DND-41 (cell line): ENCODE data around the gene TBCA.

Experiments used
- EZH2 ChIP-seq: IDR thresholded peaks from 3 replicates; pipeline ENCODE4 v1.6.1; 2012; ENCODE audit warnings: borderline replicate concordance, low read depth, mild to moderate bottlenecking, moderate library complexity, low read length, inconsistent platforms; ENCODE audit not compliant: severe bottlenecking
- TF ChIP-seq, protein P1 (sequence below): IDR thresholded peaks from 2 replicates; pipeline ENCODE4 v1.5.1; 2012; ENCODE audit warnings: borderline replicate concordance, low read length, moderate library complexity, mild to moderate bottlenecking; ENCODE audit not compliant: poor library complexity, severe bottlenecking; ENCODE audit errors: extremely low read depth

DNA sequence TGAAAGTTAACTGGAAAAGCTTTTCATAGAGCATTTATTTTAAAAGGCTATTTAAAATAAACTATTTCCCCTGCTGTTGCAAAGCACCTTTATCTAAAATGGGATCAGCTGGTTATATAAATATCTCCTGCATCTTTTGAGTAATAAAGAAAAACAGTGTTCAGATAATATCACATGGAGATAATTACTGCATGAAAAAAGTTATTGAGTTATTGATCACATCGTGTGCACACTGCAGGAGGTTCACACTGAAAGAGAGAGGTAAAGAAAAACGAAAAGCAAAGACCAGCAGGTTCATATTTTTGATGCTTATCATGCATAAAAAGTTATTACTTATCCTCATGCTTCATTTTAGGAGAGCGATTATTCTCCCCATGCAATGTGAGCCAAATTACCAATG, 82.2 kb downstream of the TBCA start:
- TF ChIP-seq, protein P1, sequence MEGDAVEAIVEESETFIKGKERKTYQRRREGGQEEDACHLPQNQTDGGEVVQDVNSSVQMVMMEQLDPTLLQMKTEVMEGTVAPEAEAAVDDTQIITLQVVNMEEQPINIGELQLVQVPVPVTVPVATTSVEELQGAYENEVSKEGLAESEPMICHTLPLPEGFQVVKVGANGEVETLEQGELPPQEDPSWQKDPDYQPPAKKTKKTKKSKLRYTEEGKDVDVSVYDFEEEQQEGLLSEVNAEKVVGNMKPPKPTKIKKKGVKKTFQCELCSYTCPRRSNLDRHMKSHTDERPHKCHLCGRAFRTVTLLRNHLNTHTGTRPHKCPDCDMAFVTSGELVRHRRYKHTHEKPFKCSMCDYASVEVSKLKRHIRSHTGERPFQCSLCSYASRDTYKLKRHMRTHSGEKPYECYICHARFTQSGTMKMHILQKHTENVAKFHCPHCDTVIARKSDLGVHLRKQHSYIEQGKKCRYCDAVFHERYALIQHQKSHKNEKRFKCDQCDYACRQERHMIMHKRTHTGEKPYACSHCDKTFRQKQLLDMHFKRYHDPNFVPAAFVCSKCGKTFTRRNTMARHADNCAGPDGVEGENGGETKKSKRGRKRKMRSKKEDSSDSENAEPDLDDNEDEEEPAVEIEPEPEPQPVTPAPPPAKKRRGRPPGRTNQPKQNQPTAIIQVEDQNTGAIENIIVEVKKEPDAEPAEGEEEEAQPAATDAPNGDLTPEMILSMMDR: no peak
- TF ChIP-seq EZH2: no peak
